GM21737 (cell line): ENCODE data around the gene HPX.

Experiments
- ATAC-seq: cut with Tn5 transposase; IDR thresholded peaks from one replicate; pipeline ENCODE4 v1.9.1; 2021; ENCODE audit warnings: mild to moderate bottlenecking, moderate library complexity; ENCODE audit not compliant: unreplicated experiment

The HPX gene

DNA sequence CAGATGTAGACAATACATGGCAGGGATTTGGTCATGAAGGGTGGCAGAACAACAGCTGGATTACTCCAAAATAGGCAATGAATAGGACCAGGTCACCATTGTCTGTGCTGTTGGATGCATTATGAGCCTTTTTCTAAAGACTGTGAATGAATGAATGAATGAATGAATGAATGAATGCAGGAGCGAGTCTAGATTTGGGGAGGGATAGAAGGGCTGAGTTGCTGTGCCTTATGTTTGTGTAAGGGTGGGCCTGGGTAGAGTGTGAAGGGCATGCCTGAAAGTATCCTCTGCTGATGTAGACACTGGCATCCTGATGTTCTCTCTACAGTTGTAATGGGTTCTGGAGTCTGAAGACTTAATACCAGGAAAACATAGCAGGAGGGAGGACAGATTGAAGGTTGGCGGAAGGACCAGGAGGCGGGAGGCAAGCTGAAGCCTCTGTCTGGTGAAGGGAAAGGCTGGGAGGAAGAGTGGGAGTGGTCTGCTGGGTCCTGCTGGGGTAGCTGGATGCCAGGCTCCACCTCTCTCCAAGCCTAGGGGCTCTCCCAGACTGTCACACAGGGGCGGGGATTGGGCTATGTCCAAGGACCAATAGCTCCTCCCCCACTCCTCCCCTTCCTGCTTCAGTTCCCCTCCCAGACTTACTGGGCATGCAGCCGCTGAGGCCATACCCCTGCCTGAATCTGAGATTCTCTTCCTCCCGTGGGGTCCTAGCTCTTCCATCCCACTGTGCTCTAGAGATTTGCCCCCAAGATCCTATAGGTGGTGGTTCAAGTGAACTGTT, 28.1 kb upstream of the HPX start:
- peak; percentile 54 for ATAC-seq

DNA sequence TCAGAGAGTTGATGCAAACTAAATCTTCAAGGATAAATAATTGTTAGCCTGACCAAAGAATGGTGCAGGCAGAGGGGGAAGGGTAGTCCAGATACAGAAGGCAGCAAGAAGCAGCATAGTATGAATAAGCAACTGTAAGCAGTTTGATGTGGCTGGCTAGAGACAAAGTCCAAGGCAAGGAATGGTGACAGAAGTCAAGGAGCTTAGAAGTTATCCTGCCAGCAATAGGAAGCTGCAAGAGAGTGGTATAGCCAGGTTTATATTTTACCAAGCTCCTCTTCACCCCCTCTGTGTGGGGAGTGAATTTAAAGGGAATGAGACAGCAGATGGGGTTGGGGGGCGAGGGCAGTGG, 18.3 kb upstream of the HPX start:
- ATAC-seq, result no peak

DNA sequence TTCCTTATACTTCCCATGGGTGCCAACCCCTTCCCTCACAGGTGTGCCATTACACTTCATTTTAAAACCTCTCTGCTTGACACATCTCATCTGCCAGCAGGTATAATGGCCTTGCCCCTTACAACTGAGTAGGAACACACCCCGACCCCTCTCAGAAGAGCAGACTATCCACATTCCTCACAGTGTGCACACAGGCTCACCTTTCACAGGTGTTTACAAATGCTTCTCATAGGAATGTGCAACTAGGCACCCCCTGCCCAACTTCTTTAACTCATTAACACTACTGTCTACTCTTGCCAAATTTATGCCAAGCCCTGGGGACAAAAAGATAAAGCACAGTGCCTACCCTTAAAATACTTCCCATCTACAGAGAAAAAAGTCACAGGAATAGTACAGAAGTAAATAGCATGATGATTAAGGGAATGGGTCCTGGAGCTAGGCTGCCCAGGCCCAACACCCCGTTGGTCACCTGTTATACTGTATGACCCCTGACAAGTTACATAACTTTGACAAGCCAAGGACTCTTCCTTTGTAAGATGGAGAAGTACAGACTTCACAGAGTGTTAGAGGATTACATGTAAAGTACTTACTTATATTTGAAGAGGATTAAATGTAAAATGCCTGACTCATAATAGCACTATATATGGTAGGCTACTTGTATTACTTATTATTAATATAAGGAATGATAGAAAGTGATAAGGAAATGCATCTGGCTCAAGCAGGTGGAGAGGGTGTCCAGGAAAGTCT, 17.7 kb upstream of the HPX start:
- no peak for ATAC-seq

DNA sequence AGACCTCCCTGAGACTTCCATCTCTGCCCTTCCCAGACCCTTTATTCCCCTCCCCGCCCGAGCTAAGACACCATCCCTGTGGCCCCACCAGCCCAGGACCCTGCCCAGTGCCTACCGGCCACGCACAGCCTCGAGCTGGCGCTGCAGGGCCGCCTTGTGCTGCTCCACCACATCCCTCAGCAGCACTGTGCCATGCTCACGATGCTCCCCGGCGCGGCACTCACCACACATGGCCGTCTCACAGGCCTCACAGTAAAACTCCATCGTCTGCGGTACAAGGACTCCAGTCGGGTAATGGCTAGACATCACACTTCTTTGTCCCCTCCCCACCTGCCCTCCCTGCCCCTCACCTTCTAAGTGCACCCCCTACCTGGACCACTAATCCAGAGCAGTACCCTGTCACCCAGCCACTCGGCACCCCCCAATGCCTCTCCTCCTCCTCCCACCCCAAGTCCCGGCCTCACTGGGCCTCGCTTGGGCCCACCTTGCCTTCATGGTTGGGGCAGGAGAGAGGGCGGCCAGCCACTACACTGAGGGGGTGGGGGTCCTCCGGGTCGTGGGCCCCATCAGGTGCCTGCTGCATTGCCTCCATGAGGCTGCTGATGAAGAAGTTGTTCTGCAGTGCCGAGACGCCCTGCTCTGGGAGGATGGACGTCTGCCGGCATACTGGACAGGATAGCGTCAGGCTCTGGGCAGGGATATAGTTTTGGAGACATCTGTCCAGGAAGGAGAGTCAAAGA, 17.0 kb upstream of the HPX start:
- ATAC-seq, result no peak

DNA sequence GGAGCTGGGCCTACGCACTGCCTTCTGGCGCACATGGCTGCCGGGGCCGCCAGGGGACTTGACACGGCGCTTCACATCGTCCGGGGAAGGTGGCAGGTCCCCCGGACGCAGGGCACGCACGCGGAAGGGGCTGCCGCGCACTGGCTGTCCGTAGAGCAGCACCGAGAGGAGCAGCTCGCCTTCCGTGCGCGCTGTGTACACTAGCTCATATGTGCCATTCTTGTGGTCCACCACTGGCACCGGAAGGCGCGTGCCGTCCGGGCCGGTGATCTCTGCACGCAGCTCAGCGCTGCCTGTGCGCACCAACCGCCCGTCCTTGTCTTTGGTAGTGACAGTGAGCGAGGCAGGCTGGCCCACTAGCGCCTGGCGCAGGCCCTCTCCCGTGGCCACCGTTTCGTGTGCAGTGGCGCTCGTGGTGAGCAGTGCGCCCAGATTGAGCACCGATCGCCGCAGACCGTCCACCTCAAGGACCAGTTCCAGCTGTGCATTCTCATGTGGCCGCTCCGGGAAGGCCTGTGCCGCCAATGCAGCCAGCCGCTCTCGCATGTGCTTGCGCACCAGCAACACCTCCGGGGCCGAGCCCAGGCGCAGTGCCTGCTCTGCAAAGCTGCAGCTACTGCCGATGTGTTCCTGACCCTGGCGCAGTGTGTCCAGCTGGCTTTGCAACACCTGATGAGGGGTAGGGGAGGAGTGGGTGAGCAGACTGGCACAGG, 15.7 kb upstream of the HPX start:
- ATAC-seq, result no peak

DNA sequence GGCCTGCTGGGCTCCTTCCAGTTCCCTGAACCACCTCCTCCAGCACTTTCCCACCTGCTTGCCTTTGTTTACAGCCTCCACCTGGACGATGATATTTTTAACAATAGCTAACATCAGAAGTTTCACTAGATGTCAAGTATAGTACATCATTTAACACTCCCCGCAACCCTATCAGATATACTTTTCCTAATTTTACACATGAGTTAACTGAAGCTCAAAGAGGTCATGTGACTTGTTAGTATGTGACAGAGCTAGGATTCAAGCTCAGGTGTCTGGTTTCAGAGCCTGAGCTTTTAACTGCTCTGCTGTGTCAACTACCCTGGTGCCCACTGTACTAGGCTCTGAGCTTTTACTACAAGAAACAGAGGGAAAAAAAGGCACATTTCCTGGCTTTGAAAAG, 14.3 kb upstream of the HPX start:
- no peak for ATAC-seq

DNA sequence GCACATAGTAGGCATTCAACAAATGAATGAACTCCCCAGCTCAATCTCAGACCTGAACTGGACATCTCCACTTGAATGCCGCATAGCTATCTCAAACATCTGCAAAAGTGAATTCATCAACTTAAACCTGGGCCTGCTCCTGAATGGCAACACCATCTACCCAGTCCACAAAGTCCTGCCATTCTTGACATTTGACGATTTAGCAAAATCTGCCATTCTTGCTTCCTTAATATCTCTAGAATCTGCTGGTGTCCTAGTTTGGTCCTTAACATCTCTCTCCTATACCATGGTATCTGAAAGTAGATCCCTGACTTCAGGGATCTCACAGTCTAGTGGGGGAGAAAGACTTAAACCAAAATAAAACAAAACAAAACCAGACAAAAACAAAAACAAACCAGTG, 12.4 kb upstream of the HPX start:
- no peak for ATAC-seq

DNA sequence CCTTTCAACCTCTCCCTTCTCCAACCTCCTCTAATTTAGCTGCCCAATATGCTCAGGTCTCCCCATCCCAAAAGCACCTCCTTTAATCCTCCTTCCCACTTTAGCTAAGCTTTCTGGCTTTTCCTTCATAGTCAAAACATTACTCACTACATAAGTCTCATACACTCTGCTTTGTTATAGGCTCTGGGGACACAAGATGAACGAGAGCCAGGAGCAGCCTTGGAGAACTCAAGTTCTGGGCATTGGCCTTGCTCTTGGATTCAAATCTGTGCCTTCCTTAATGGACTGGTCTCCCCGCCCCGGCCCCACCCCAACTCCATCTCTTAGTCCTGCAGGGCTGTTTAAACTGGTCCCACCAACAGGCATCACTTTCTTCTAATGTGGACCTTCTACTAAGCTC, 11.4 kb upstream of the HPX start:
- ATAC-seq, result no peak

DNA sequence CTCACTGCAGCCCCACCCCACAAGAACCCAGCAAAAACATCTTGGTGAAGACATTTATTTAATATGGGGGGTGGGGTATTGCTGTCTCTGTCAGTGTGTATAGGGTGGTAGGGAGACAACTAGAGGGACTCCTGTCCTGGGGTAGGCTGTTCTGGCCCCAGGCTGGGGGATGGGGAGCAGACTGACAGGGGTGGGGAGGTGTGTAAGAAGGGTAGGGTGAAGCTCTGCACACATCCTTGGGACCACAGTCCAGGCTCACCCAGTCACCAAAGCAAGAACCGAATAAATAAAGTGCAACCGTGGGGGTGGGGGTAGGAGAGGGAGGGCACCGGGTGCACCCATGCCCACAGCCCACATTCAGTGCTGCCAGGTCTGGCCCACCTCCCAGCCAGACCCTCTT, 7.8 kb upstream of the HPX start:
- no peak for ATAC-seq

DNA sequence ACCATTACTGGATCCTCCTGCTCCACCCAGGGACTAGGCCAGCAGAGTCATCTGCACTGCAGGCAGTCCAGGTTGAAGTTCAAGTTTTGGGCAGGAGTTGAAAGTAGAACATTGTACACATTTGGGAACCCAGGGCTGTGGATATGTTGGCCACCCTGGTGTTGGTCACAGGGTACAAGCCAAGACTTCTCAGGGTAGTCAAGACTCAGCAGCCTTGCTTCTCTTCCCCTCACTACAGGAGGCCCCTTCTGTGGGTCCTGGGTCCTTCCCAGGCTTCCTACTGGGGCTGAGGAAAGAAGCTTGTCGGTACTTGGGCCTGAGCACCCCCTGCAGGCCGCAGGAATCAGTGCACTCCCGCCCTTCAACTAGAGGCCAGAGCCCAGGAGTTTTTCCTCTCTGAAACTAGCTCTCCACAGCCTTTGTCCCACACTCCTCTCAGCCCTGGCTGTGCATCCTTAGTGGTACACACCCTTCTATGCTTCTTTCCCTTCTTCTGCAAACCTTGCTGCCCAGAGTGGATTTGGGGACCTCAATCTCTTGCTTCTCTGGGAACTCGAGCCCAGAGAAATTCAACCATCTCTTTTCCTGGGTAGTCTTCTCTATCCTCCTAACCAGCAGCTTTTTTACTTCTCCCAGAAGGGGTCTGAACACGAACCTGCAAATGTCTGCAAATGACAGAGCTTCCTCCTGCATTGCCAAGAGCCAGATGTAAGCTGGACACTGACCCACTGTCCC, 2.6 kb upstream of the HPX start:
- ATAC-seq, result peak; percentile 61

DNA sequence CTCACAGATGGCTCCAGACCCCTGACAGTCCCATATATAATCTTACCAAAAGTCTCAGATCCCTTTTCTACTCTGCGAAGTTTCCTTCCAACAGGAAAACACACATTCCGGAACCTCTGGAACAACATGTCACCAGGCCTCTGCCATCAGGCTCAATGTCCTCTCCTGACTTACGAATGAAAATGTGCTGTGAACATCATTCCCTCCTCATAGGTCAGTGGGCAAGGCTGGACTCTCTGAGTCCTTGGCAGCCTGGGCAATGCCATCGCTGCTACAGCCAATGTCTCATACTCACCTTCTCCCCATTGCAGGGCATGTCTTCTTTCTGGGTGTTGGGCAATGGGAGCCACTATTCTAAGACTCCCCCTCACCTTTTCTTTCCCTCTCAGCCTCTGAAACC, 1.7 kb upstream of the HPX start:
- no peak for ATAC-seq

DNA sequence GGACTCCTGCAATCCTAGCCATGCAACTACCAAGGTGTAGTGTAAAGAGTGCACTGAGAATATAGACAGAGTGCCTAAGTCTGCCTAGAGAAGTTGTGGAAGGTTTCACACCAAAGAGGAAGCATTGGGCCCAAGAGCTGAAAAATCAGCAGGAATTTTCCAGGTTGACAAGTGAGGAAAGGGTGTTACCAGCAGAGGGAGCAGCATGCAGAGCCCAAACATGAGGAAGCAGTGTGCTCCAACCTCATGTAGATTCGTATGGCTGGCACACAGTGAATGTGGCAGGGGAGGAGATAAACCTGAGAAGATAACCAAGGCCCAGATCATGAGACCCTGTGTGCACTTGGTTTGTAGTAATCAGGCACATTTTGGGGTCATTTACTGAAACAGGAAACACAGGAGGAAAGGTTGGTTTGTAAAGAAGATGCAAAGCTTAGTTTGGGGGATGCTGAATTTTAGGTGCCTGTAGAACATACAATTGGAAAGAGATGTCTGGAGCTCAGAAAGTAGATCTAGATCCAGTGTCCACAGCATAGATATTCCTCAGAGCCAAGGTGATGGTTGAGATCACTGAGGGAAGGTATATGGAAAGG, 1.7 kb downstream of the HPX start:
- ATAC-seq, result no peak

DNA sequence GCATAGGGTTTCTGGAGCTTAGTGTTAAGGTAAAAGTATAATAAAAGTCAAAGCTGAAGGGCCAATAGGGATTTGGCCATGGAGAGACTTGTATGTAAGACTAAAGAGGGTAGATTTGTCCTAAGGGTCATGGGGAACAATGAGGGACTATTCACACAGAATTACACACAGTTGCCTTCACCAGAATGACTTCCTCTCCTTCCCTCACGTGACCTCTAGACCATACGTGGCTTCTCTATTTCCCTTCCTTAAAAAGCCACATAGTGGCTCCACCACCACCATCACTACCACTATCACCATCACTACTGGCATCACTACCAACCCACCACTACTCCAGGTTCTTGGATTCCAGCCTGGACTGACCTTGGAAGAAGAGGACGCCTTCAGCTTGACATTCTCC, 2.8 kb downstream of the HPX start:
- ATAC-seq, result no peak

DNA sequence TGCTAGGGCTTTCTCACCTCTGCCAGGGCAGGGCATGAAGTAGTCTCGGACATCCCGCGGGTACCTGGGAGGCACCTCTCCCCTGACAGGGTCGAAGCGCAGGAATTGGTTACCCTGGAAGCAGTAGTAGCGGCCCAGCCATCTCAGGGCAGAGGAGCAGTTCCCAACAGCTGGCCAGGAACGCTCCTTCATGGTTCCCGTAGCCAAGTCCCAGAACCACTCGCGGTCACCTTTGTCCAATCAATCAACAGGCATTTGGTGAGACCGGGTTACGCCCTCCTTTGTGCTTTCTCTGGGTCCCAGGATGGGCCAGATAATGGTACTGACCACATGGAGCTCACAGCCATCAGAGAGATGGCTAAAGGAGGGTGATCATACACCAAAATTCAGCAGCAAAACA, 3.4 kb downstream of the HPX start:
- no peak for ATAC-seq

DNA sequence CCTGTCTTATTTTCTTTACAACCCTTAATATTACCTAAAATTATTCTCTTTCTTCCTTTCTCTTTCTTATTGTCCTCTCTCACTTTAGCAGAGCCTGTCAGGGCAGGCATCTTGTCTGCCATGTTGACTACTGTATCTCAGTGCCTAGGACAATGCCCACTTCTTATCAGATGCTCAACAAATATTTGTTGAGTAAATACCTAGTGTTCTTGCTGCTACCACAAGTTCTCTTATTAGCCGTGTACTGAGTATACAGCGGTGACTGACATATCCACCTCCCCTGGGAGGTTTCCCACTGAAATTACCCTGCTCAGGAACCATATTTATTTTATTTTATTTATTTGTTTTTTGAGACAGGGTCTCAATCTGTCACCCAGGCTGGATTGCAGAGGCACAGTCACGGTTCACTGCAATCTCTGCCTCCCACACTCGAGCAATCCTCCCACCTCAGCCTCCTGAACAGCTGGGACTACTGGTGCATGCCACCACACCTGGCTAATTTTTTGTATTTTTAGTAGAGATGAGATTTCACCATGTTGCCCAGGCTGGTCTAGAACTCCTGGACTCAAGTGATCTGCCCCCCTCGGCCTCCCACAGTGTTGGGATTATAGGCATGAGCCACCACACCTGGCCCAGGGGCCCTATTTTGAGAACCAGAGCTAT, 6.7 kb downstream of the HPX start:
- no peak for ATAC-seq

DNA sequence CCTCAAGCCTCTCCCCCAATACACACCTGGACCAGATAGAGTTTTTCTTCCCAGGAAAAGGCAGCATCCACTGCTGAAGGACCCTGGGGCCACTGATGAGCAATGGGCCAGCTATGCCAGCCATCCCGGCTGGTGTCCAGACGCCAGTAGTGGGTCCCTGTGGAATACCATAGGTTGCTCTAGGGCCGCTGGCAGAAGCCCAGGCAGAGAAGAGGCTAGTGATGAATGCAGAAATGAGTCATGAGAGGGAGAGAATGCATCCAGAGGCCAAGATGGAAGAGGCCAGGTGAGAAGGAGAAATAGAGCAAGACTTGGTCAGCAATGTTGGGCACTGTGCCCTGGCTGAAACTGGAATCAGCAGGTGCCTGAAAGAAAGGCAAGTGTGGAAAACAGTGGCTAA, 8.9 kb downstream of the HPX start:
- no peak for ATAC-seq

DNA sequence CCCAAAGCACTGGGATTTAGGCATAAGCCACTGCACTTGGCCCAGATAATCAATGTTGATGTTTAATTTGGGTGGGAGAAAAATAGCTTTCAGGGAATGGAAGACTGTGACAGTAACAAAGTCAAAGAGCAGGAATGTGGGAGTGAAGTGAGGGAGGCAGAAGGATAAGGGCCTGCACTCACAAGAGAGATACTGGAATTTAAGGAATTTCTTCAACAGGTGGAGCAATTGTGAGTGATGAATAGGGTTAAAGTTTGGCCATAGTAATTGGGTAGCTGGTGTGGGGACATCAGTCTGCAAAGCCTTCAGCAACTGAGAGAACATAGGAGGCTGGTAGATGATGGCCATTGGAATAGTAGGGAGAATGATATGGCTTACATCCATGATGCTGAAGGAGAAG, 13.3 kb downstream of the HPX start:
- no peak for ATAC-seq

DNA sequence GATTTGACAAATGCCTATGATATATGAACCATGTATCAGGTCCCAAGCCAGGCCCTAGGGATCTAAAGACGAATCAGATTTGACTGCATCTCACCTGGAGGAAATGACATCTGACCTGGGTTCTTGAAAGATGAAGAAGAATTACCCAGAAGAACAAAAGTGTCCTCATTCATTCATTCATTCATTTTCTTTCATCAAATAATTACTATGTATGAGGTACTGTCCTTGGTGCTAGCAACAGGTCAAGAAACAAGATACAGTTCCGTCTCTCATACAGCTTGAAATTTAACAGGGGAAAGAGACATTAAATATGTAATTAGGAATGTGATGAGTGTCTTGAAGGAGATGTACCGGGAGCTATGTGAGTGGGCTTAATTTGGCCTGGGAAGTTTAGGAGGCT, 20.1 kb downstream of the HPX start:
- no peak for ATAC-seq

DNA sequence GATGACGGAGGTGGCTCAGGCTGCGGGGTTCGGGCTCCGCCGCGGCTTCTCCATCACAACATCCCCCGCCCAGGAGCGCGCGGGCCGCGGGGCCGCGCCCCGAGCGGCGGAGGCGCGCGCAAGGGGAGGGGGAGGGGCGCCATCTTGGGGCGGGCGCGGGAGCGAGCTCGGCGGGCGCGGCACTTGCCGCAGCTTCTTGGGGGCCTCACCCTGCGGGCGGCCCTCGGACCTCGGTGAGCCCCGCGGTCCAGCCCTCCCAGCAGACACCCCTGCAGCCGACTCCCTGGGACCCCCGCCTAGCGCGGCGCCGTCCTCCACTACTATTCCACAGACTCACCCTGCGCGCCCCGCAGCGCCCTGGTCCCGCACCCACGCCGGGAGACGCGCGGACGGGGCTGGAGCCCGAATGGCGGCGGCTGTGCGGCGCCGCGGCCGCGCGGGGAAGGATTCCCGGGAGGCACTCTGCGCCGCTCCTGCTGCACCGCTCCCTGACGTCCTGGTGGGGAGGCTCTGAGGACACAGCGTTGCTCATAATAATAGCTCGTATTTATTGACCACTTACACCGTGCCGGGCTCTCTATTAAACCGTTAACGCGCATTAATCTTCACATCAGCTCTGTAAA, 21.7 kb downstream of the HPX start, which contains the start of gene APBB1:
TSS of gene APBB1 (minus strand) at position 86 of the 623 bp plus-strand sequence. CDS start 7,747 bp downstream, outside the sequence.
- ATAC-seq, result no peak
